Fibroblast of the aortic adventitia (primary cell): ENCODE results near the gene CKB. TPM values are rescaled to one million over a fixed set of nuclear protein-coding genes. Genes with fewer than 3 reads are reported as not detected.
A peak's percentile ranks its signal among the peaks of the same experiment; 100 is the strongest.

ENCODE experiments used
- DNase-seq: peaks from one replicate; pipeline ENCODE4 v3.0.0-alpha.2; 2010; ENCODE audit warnings: low read depth
- H3K4me3 ChIP-seq: 2 replicates; pipeline ENCODE4 v1.5.1; 2011; ENCODE audit warnings: low read depth, mild to moderate bottlenecking, control low read depth, low read length, moderate library complexity
- CTCF ChIP-seq: IDR thresholded peaks from 2 replicates; pipeline ENCODE4 v1.5.1; 2011; ENCODE audit warnings: mild to moderate bottlenecking, low read length, control low read depth, inconsistent platforms; ENCODE audit not compliant: insufficient read depth
- total RNA-seq: library from RNA; depleted of rRNA; stranded (reverse); fragments of >200 nt; gene quantifications from 2 replicates; pipeline ENCODE4 v1.2.3, GENCODE V29; 2012; ENCODE audit warnings: low replicate concordance

CKB gene
- total RNA-seq, 1 donor: 17.6 TPM

DNA sequence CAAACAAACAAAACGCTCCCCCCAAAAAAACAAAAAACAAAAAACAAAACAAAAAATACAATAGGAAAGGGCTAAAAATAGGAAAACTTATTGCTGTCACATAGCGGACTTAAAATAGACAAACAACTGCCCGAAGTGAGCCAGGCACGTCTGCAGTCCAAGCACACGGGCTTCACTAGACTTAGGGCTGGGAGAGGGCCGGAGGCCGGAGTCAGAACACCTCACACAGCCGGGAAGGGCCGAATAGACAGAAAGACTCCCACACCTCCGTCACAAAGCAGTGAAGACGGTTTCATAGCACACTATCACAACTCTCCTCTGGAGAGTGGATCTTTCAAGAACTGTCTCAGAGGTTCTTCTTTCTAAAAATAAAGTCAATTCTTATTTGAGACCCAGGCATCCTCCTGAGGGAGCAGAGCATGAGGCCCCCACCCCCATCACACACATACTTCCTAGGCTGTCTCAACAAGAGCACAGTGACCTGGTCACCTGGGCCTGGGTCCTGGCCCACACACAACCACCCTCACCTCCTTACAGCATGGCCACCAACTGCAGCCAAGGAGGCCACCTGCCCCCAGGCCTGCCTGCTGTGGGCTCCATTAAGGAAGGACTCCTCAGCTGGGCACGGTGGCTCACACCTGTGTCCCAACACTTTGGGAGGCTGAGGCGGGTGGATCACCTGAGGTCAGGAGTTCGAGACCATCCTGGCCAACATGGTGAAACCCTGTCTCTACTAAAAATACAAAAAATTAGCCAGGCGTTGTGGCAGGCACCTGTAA lies 33.1 kb upstream of the CKB start:
- no peak for DNase-seq
- no peak overlapping the region for H3K4me3 ChIP-seq
- TF ChIP-seq CTCF: no peak

DNA sequence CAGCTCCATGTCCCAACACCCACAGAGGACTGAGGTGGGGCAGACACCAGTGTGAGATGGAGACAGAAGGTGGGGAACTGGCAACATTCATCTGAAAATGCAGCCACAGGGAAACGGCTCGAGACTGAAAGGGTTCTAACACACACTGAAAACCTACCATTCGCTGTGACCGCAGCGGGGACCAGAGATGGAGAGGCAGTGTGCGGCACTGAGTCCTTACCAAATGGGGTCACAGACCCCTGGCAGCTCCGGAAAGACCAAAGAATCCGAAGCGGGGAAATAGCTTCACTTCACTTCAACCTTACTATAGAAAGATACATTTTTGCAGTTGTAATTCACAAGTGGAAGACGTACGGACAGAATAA lies 30.2 kb upstream of the CKB start:
- no peak for DNase-seq
- no peak overlapping the region for H3K4me3 ChIP-seq
- TF ChIP-seq CTCF: no peak

DNA sequence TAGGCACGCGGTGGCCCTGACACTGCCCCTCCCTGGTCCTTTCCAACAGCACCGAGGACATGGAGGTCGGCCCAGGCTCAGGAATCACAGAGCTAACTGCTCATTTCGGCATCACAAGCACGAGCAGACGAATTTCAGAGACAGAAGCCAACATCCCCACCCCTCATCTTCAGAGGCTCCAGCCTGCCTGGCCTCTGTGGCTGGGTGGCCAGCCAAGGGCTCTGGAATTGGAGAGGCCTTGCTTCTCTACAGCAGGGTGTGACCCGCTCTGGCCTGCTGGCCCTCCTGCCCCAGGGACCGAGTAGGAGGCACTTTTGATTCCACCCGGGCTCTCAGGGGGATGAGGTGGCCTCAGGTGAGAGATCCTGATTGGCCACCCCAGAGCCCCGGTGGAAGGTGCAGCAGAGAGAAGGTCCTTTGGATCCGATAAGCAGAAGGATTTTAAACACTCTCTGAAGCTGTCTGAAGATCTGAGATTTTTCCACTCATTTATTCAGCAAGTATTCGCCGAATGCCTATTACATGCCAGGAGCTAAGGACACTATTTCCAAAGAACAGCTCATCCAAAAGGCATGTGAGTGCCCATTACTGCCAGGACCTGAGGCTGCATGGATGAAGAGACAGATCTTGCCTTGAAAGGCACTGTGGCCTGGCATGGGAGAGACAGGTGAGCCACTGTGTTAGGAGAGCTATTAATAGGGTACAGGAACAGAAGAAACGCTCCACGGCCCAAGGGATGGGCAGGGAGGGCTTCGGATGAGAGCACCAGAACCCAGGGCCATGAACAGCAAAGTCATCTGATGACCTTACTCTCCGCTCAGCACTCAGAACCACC lies 29.6 kb upstream of the CKB start:
- H3K4me3 ChIP-seq: peak overlapping the region; percentile 35
- peak; percentile 80 for DNase-seq
- no peak for TF ChIP-seq CTCF

DNA sequence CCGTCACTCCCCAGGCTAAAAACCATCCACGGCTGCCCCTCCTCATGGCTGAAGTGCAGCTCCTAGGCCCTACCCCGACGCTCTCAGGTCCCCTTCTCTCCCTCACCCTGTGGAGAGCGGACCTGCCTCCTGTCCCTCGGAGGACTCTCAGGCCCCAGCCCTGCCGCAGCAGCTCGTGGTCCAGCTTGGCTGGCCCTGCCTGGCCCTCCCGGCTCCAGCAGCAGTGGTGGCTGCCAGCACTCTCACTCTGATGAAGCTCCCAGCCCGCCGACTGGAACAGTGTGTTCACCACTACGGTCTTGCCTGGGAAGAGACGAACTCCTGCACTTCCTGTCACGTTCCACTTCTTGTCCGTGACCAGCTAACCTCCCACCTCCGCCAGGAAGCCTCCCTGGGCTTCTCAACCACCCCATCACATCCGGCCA lies 28.7 kb upstream of the CKB start:
- DNase-seq: no peak
- peak overlapping the region; percentile 17 for H3K4me3 ChIP-seq
- TF ChIP-seq CTCF: no peak

DNA sequence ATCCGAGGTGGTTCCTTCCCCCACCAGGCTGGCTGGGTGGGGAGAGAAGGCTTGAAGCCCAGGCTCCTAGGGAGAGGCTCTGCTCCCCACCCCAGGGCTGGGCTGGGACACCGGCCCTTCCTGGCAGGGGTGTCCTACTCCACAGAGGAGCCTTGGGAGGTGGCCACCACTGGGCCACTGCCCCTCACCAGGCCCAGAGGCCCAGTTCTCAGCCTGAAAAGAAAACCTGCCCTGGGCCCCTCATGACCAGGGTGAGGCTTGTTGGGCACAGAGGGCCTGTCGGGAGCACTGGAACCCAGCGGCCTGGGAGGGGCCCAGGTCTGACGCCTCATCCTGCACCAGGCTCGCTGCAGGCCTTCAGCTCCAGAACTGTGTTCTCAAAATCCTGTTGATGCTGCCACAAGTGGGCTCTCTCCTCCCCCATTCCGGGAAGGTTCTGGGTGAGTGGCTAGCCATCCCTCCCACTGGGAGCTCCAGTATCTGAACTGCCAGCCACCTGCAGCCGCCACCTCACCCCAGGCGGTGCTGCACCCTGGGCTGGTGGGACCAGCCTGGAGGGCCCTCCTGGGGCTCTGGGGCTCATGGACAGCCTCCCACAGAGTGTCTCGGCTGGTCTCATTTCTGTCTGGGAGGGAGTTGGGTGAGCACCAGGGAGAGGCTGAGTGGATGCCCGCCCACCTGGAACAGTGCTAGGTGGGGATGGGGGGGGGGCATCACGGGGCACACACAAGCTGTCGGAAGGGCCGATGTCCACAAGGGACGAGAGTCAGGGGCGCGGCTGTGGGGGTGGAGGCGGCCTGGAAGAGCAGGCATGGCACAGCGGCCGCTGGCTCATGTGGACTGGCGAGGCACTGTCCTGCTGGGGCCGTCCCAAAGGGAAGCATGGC lies 28.1 kb upstream of the CKB start:
- no peak overlapping the region for H3K4me3 ChIP-seq
- no peak for DNase-seq
- no peak for TF ChIP-seq CTCF
